Measurements from ENCODE around the gene JUNB.

Gene JUNB

DNA sequence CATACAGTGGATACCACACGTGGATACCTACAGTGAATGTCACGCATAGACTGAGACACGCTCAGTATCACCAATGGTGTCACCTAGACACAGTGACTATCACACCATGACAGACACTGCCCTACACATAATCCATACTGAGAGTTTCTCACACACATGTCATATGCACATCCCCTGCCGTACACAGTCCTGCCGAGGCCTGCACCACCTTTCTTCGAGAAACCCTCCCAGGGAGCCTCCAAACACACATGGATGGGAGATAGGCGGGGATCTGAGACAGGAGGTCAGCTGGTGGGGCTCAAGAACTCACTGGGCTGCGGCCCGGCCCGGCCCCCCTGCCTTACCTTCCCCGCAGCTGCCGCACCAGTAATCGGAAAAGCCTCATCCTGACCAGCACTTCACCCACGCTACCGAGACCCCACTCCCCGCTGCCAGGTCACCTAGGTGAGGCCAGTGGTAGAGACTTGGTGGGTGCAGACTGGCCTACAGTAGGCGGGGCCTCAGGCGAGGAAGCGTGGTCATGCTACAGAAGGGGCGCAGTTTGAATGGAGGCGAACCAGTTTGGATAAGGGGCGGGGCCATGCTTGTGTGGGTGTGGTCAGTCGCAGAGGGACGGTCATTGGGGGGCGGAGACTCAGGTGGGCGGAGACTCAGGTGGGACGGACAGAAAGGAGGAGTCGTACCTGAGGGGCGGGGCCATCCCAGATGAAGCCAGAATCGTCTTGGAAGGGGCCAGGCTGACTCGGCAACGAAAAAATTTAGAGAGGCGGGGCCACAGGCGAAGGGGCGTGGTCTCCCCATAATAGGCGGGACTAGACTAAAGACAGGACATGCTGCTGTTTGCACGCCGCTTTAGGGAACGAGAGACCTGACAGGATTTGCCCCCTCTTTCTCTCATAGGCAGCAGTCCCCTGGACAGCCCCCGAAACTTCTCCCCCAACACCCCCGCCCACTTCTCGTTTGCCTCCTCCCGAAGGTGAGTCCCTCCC, 49.1 kb downstream of the JUNB start:
- peak in 1 of 2 donors; percentile 63 for DNase-seq (ENCODE audit: extremely low read depth in 1 of 2, low read depth in 1 of 2)

DNA sequence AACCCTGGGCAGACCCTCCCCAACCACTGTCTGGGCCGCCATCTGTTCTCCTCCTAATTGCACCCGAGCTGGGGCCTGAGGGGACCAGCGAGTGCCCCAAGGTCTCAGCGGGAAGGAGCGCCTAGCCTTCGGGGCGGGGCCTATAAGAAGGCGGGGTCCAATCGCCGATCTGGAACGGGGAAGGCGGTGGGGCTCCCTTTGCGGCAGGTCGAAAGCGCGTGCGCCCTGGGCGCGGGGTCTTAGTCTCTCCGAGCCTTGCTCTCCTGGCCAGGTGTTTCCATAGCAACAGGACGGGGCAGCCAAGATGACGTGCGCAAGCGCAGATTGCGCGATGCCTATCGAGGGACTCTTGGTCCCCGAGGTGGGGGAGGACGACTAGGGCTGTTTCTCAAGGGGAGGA, 49.8 kb downstream of the JUNB start:
- DNase-seq (ENCODE audit: extremely low read depth in 1 of 2, low read depth in 1 of 2), result no peak

DNA sequence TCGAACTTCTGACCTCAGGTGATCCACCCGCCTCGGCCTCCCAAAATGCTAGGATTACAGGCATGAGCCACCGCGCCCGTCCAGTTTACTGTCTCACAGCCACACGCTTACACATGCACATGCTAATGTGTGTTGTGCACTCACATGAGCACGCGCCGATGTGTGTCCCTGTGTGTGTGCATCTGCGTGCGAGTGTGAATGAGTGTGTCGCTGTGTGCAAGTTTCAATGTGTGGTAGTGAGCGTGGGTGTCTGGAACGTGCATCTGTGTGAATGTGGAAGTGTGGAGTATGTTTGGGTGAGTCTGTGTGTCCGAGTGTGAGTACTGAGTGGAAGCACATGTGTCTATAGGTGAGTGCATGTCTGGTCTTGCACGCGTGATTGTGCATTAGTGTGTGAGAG, 51.2 kb downstream of the JUNB start:
- no peak for DNase-seq (ENCODE audit: extremely low read depth in 1 of 2, low read depth in 1 of 2)

Measured in stimulated activated CD8-positive, alpha-beta memory T cell treated with anti-CD3 and anti-CD28 coated beads, Interleukin-7, amount 100 ng/mL, for 48 hours (primary cell).